Stimulated activated CD8-positive, alpha-beta memory T cell treated with anti-CD3 and anti-CD28 coated beads, Interleukin-4, amount 100 ng/mL, for 48 hours (primary cell): ENCODE measurements around the gene DGKD.

Experiments
- DNase-seq: peaks from one replicate; pipeline ENCODE4 v3.0.0-alpha.2; 2020

Gene DGKD

DNA sequence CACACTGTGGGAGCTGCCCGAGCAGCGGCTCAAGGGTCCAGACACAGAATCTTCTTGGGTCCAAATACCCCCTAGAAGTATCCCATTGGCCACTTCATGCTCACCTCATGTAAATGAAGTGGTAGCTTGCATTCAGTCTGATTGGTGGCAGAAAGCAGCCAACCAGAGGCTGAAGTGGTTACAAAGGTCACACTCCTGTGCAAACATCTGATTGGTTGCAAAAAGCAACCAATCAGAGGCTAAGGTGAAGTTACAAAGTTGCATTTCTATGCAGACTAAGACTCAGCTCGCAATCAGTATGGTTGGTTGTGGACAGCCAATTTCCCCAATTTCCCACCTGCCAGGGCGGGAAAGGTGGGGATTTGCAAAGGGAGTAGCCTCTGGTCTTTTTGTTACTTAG is 94.3 kb downstream of the DGKD start:
- no peak for DNase-seq

DNA sequence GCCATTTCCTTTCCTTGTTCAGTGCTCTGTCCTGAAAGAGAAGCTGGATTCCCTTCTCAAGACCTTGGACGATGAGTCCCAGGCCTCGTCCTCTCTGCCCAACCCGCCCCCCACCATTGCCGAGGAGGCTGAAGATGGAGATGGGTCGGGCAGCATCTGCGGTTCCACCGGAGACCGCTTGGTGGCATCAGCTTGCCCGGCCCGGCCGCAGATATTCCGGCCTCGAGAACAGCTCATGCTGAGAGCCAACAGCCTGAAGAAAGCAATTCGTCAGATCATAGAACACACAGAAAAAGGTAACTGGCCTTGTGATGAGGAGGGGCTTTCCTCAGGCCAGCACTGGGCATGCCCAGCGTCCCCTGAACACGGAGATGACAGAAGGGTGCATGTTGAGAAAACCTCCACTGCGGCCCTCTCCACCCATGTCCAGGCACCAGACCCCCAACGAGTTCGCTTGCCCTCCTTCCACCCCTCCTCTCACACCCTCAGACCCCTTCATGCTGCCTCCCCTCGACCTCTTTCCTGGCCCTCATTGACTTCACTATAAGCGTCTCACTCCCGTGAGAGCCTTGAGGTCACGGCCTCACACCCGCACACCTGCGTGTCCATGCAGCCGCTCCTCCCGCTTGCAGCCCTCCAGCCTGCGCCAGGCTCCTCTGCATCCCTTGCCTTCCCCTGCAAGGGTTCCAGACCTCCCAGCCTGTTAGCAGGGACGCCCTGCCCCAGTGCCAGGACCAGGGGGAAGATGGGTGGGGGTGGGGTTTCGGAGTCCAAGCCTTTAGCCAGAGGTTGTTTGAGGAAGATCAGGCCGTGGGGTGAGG is 95.0 kb downstream of the DGKD start:
- DNase-seq, result no peak

DNA sequence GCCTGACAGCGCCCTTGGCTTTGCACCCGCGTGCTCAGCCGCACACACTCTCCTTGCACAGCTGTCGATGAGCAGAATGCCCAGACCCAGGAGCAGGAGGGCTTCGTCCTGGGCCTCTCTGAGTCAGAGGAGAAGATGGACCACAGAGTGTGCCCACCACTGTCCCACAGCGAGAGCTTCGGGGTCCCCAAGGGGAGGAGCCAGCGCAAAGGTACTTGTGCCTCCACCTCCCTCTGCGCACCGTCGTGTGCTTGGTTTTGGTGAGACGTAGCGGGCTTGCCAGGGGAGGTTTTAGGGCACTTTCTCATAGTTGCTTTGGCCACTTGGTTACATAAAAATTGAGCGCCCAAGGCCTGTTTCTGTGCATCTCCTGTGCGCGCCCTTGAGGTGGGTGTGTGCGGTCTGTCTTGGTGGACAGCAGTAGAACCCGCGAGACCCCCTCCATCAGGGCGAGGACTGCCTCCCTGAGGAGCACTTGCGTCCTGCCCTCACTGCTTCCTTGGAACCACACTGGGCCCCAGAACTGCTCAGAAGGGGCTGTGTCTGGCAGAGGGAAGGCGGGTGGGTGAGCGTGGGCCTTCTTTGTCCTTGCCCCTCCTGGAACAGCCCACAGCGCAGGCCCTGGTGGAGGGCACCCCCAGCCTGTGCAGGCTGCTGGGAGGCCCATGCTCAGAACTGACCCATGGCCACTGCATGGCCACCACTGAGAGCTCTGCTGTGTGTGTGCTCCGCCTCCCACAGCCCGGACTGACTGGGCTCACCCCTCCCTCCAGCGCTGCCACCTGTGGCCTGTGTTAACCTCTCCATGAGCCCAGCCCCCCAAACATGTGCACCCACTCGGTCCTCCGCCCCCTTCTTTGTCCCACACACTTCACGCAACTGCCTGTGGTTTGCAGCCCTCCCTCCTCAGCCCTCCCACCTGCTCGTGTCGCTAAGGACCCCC is 95.9 kb downstream of the DGKD start:
- DNase-seq, result no peak

DNA sequence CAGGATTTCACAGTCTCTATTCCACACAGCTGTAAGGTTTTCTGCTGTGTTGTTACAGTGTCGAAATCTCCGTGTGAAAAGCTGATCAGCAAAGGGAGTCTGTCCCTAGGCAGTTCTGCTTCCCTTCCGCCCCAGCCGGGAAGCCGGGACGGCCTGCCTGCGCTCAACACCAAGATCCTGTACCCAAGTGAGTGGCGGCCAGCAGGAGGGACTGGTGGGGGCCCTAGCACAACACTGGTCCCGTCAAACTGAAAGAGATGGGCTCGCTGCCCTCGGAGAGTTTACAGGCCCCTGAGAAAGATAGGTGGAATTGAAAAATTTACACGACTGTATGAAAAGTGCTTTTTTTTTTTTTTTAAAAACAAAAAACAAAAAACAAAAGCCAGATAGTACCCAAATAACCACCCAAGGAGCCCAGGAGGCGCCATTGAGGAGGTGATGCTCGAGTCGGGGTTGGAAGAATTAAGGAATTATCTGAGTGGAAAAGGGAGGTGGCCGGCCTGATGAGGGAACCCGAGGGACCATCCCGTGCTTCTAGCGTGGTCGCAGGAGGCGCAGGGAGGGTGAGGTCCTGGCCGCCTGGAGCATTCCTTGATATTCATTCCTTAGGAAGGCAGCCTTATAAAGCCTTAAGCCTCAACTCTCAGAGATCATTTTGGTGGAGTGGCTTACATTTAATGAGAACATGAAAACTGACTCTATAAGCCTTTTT is 96.7 kb downstream of the DGKD start:
- no peak for DNase-seq

DNA sequence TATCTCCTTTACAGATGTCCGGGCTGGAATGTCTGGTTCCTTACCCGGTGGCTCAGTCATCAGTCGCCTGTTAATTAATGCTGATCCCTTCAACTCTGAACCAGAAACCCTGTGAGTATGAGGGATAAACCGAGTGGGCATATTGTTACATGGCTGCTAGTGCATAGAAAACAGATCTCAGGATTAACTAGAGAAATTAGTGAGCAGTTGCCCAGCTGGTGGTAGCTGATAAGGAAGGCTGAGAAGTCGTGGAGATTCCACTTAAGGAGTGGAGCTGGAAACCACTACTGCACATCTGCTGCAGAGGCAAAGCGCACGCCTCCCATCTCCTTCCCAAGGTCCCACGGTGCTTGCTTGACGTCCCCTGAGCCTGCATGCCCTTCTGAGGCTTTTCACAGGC is 97.7 kb downstream of the DGKD start:
- DNase-seq, result no peak

DNA sequence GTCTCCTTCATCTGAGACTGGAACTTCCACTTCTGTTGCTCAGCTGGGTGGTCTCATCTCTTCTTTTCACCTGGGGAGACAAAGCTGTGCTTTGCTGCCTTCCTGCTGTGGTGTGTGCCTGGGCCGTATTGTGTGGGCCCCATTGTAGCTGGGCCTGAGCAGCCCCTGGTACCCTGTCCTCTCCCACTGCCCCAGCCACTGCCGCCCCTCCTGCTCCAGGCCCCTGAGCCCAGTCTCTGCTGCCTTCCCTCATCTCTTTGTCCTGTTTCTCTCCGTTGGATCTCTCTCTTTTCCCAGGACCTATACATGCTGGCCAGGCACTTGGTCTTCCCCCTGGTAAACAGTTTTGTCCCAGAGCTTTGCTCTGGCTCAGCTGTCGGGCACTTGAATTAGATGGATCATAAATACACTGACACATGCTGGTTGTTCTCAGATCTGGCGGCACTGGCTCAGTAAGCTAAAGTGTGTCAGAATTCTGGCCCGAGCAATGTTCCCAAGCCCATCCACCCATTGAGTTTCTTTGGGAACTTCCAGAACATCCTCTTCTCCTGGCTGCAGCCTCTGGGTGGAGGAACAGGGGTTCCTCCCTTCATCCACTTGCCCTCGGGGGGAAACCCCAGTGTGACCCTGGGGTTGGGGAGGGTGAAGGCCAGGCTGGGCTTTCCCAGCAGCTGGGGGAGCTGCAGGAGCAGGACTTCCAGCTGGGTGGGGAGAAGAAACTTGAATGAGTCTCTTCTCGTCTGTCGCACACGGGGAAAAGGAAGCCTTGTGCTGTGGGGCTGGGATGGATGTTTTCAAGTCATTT is 99.0 kb downstream of the DGKD start:
- no peak for DNase-seq

DNA sequence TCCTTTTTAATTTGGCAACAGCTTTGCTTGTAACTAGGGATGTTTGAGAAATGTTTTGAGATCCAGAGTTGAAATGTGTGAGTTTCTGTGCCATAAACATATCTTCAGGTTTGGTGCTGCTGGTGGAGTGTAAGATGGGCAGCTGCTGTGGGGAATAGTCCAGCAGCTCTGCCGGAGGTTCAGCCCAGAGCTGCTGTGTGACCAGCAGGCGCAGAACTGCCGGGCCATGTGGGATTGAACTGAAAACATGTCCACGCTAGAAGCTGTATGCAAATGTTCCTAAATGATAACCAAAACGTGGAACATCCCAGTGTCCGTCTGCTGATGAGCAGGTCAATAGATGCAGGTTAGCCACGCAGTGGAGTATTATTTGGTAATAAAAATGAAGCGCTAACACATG is 99.6 kb downstream of the DGKD start:
- DNase-seq, result no peak

DNA sequence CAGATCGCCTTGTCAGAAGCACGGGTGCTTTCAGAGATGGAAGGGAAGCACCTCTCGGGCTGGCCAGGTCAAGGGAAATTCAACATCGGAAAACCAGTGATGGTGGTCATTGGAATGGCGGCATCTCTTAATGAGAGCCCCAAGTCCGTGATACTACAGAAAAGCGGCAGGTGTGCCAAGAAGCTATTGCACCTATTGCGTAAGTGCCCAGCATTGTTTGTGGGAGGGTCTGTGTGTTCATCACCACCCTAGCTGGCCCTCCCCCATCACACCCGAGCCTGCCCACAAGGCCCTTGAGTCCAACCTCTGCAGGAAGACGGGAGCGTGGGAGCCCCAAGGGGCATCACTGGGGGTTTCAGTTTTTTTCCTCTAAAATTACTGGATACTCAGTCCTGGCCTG is 100.7 kb downstream of the DGKD start:
- no peak for DNase-seq

DNA sequence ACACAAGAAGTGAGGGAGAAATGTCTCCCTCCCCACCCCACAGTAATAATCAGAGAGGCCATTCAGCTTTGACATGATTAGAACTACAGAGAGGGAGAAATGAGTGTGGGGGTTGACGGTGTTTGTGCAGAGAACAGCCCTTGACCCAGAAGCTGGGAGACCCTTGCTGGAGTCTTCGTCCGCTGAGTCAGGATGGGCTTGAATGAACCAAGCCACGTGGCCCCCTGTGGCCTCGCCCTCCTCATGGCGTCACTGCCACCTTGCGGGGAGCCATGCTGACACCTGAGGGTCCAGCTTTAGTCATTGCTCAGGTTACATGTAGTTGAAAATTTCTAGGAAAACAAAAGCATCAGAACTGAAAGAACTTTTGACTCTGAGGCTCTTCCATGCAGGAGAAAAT is 101.2 kb downstream of the DGKD start:
- no peak for DNase-seq

DNA sequence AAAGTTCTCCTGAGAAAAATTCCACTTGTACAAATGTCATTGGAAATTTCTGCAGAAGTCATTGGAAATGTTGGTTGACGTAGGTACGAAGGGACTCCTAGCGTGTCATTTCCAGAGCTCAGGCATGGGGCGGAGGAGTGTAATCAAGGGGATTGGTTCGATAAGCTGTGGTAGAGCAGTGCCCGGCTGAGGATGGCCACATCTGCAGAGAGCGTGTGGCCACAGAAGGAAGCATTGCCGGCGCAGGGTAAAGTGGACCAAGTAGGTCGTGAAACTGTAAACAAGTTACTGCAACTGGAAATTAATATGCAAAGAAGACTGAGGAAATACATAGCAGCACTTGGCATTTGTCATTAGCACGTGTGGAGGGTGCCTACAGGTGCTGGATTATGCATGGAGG is 101.8 kb downstream of the DGKD start:
- no peak for DNase-seq

DNA sequence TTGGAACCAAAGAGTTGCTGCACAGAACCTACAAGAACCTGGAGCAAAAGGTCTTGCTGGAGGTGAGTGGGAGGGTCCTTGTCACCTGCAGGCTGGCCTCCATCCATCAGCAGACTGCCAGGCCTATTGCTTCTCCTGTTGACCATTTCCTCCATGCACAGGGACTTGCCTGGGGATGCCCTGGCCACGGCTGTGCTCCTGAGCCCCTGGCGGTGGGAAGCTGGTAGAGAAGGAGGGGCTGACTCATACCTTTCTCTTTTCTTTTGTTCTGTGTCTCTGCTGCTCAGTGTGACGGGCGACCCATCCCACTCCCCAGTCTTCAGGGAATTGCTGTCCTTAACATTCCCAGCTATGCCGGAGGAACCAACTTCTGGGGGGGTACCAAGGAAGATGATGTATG is 102.6 kb downstream of the DGKD start:
- no peak for DNase-seq

DNA sequence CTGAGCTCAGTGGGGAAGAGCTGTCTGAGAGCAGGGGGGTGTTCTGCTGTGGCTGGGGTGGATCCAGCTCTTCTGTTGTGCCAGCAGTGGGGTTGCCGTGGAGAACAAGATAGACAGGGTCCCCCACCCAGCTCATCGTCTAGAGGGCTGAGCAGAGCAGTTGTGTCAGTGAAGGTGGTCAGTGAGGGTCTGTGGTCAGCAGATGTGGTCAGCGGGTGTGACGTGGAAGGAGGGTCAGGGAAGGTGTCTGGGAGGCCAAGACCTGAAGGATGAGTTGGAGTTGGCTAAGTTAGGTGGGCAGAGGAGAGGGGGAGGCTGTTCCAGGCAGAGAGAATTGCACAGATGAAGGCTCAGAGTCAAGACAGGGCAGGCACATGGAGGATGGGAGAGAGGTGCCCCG is 103.1 kb downstream of the DGKD start:
- DNase-seq, result no peak

DNA sequence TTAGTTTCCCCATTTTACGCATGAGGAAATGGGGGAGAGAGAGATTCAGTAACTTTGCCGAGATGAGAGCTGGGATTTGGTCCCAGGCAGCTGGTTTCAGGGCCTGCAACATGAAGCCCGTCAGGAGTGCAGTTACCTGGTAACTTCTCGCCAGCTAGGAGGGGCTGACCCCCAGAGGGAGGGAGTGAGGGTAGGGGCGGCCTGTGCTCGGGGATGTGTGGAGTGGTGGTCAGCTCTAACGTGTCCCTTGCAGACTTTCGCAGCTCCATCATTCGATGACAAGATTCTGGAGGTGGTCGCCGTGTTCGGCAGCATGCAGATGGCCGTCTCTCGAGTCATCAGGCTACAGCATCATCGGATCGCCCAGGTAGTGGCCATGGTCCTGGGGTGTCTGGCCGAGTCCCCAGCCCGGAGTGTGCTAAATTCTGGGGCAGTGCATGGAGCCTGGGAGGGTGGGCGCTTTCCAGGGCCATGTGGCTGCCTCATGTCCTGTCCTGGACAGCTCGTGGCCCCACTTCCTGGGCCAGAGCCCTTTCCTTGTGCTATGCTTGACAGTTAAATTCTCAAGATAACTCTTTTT is 103.8 kb downstream of the DGKD start:
- DNase-seq, result no peak

DNA sequence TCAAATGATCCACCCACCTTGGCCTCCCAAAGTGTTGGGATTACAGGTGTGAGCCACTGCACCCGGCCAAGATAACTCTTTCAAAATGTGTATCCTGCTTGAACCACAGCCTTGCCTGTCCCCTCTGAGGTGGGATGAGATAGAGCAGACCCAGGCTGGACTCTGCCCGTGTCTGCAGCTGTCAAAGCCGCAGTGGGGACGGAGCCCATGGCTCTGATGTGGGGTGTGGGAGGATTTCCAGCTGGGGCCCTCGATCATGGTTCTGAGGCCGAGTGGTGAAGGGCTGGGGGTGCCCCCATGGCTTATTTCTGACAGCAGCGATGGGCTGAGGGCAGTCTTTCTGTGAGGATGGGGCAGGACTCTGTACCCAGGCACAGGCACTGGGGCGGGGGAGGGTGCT is 104.5 kb downstream of the DGKD start:
- no peak for DNase-seq

DNA sequence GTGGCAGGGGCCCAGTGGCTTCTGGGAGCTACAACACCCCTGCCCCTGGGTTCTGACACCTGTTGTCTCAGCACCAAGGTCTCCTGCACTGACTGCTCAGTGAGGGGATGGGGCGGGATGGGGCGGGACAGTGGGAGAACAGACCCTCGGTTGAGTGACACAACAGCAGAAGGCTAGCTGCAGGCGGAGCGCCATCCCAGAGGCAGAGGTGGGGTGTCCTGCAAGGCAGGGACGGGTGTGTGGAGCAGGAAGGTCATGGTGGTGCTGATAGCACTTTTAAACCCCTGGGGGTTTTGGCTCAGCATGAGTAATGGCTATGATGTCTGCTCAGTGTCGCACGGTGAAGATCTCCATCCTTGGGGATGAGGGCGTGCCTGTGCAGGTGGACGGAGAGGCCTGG is 105.1 kb downstream of the DGKD start:
- no peak for DNase-seq

DNA sequence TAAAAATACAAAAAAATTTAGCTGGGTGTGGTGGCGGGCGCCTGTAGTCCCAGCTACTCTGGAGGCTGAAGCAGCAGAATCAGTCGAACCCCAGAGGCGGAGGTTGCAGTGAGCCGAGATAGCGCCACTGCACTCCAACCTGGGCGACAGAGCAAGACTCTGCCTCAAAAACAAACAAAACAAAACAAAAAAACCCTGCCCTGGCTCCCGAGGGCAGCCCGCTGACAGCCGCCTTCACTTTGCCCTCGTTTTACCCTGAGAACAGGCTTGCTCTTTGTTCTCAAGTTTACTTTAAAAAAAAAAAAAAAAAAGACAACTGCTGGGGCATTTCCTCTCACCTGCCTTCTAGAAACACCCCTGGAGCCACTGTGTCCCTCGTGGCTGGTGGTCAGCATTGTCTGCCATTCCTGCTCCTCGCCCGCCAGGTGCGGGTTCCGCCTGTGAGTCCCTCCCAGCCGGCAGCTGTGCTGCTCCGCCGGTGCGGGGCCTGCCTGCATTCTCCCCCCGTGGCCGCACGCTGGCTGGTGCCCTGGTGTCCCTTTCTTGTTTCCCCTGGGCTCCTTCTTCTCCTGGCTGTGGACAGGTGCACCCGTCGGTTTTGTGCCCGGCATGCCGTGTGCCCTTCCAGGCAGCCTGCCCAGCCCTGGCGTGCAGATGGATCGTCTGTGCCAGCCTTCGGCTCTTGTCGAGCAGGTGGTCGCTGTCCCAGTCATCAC is 106.6 kb downstream of the DGKD start:
- no peak for DNase-seq

DNA sequence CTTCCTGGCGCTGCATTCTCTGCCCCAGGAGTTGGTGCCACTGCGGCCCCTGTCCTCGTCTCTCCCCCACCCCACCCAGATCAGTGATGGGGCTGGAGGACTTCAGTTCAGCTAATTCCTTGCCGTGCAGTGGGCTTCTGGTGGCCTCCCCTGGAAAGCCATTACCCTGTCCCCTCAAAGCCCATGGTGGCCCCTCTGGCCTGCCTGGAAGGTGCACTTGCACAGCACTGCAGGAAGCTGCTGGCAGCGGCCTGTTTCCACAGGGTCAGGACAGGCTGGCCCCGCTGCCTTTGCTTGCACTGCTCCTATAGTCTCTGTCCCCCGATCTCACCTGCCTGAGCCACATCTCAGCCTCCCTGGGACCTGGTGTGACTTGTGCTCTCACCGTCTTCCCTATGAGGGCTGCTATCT is 107.2 kb downstream of the DGKD start:
- no peak for DNase-seq

DNA sequence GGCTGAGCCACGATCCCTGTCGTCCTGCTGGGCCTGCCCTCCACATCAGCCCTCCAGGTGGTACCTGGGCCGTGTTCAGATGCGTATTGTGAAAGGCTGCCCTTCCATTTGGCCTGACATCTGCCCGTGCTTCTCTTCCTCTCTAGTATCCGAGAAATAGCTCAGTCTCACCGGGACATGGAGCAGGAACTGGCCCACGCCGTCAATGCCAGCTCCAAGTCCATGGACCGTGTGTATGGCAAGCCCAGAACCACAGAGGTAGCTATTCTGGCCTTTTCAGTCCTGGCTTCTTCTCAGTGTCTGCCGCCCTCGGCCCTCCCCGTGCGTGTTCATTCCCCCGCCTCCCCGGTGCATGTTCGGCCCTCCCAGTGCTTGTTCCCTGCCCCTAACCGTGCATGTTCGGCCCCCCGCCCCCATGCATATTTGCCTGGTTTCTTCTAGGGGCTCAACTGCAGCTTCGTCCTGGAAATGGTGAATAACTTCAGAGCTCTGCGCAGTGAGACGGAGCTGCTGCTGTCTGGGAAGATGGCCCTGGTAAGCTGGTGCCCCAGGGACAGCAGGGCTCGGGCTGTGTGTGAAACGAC is 108.0 kb downstream of the DGKD start:
- DNase-seq, result no peak

DNA sequence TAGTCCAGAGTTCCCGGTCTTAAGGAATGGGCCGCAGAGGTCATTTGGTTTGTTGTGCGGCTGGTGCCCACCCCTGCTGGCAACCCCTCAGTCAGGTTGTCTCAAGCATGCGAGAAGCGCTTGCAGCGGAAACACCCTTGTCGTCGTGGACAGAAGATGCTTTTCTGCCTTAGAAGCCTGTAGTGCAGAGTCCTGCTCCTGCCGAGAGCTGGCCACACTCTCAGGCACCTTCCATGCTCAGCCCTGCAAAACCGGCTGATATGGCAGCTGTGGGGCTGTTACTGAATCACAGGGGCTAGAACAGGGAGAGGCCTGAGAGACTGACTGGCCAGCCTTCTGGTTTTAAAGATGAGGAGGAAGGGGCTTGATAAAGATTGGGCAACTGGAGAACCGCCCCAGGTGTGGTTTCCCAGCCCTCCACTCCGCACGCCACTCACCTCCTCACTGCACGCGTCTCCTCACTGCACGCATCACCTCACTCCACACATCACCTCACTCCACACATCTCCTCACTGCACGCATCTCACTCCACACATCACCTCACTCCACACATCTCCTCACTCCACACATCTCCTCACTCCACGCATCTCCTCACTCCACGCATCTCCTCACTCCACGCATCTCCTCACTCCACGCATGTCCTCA is 108.7 kb downstream of the DGKD start:
- DNase-seq, result no peak

DNA sequence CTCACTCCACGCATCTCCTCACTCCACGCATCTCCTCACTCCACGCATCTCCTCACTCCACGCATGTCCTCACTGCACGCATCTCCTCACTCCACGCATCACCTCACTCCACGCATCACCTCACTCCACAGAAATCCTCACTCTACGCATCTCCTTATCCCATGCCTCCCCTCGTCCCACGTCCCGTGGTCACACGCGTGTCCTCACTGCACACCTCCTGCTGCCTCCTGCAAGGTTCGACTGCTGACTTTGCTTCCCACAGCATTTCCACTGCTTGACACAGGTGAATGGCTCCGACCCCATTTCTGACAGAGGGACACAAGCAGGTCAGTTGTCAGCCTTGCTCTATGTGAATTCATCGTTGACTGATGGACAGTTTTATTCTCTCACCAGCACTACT is 109.3 kb downstream of the DGKD start:
- no peak for DNase-seq

DNA sequence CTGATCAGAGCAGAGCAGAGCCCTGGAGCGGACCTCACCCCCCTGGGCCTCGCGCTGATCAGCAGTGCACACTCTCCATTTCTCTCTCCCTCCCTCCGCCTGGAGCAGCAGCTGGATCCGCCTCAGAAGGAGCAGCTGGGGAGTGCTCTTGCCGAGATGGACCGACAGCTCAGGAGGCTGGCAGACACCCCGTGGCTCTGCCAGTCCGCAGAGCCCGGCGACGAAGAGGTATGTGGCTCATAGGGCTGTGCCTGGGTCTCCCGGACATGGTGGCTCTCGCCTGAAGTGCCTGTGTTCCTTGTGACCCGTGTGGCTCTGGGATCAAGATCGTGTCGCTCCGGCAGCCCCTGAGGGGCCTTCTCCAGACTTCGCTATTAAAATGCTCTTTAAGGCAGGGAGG is 109.8 kb downstream of the DGKD start:
- no peak for DNase-seq
